ENCODE data around the gene TYW5. TPM values are rescaled to one million over a fixed set of nuclear protein-coding genes. Genes with fewer than 3 reads are reported as not detected.

The TYW5 gene, protein sequence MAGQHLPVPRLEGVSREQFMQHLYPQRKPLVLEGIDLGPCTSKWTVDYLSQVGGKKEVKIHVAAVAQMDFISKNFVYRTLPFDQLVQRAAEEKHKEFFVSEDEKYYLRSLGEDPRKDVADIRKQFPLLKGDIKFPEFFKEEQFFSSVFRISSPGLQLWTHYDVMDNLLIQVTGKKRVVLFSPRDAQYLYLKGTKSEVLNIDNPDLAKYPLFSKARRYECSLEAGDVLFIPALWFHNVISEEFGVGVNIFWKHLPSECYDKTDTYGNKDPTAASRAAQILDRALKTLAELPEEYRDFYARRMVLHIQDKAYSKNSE
- total RNA-seq = 14.0 and 14.1 TPM in 2 replicates

DNA sequence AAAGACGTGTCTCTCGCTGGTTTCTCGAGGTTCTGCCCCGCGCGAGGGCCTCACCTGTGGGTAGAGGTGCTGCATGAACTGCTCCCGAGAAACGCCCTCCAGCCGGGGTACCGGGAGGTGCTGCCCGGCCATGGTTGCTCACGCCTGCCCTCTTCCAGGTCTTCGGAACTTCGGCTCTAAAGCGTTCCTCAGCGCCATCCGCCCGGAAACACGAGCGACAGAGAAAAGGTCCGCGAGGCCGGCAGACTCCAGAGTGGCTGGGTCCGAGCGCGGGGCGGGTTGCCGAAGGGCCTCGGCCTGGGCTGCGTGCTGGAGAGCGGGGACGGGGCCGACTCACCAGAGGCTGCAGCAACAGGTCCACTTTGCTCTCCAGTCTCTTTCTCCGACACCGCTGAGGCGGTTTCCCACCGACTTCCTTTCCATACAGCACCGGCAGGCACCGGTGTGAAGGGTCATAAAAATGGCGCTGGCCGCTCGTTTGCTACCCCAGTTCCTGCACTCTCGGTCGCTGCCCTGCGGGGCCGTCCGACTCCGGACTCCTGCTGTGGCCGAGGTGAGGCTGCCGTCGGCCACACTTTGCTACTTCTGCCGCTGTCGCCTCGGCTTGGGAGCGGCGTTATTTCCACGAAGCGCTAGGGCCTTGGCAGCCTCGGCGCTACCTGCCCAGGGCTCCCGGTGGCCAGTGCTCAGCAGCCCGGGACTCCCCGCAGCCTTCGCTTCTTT lies at the start of gene TYW5, which contains the start of gene MAIP1:
TYW5 (minus strand) TSS at position 153 of the 723 bp plus-strand sequence; CDS start at position 132, 21 bp downstream.
MAIP1 (plus strand) TSS at position 244 of the 723 bp plus-strand sequence; CDS start at position 461, 217 bp downstream.

DNA sequence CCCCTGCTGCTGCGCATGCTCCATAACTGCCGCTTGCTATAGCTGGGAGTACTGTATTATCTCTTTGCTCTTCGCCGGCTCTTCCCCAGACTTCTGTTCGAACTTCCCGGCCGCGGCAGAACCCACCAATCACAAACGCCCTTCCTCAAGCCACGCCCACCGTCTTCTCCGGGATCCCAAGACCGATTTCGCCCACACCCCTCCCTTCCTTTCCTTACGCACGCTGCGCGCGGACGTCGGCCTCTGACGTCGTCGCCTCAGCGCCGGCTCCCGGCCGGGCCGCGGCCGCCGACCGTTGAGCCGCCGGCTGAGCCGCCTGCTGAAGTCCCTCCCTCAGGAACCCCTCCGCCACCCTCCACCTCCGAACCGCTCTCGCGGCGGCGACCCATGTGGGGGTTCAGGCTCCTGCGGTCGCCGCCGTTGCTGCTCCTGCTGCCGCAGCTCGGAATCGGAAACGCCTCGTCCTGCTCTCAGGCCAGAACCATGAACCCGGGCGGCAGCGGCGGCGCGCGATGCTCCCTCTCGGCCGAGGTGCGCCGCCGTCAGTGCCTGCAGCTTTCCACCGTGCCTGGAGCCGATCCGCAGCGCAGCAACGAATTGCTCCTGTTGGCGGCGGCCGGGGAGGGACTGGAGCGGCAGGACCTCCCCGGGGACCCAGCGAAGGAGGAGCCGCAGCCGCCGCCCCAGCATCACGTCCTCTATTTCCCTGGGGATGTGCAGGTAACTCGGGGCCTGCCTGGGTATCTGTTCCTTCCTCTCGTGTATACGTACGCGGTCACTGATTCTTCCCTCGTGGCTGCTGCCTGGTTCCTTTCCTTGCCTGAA lies 44.0 kb downstream of the TYW5 start, which contains the start of gene C2orf69:
C2orf69 (plus strand) TSS at position 242 of the 825 bp plus-strand sequence; CDS start at position 388, 146 bp downstream.

Other genes with a start within 250 kb of the TYW5 start
- 2.3 and 2.7 TPM in 2 replicates for gene FTCDNL1, start 104.3 kb downstream of the TYW5 start, total RNA-seq
- 15.1 and 18.5 TPM in 2 replicates for gene C2orf69, start 44.2 kb downstream of the TYW5 start, total RNA-seq
- 21.9 and 22.9 TPM in 2 replicates for gene MAIP1, start 91 bp upstream of the TYW5 start, total RNA-seq

Data from nasal cavity respiratory epithelium epithelial cell of viscerocranial mucosa (primary cell).